AG08396 (cell line): ENCODE results near the gene SLC45A1.
A peak's percentile ranks its signal among the peaks of the same experiment; 100 is the strongest.

Experiments used
- DNase-seq: peaks from one replicate; pipeline ENCODE4 v3.0.0; 2012; ENCODE audit warnings: low spot score, mixed read lengths

The SLC45A1 gene

DNA sequence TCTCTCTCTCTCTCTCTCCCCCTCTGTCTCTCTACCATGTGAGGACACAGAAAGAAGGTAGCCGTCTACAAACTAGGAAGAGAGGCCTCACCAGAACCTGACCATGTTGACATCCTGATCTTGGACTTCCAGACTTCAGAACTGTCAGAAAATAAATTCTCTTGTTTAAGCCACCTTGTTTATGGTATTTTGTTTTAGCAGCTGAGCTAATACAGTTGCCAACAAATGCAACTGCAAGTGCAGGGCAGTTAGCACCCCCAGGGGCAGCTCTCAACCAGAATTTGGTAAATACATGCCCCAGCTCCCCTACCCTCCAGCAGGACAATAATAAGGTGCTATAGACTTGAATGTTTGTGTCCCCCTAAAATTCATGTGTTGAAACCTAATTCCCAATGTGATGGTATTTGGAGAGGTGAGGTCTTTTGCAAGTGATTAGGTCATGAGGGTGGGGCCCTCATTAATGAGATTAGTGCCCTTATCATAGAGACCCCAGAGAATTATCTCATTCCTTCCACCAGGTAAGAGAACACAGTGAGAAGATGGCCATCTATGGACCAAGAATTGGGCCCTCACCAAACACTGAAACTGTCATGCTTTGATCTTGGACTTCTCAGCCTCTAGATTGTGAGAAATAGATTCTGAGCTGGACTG lies 6.7 kb upstream of the SLC45A1 start:
- no peak for DNase-seq

DNA sequence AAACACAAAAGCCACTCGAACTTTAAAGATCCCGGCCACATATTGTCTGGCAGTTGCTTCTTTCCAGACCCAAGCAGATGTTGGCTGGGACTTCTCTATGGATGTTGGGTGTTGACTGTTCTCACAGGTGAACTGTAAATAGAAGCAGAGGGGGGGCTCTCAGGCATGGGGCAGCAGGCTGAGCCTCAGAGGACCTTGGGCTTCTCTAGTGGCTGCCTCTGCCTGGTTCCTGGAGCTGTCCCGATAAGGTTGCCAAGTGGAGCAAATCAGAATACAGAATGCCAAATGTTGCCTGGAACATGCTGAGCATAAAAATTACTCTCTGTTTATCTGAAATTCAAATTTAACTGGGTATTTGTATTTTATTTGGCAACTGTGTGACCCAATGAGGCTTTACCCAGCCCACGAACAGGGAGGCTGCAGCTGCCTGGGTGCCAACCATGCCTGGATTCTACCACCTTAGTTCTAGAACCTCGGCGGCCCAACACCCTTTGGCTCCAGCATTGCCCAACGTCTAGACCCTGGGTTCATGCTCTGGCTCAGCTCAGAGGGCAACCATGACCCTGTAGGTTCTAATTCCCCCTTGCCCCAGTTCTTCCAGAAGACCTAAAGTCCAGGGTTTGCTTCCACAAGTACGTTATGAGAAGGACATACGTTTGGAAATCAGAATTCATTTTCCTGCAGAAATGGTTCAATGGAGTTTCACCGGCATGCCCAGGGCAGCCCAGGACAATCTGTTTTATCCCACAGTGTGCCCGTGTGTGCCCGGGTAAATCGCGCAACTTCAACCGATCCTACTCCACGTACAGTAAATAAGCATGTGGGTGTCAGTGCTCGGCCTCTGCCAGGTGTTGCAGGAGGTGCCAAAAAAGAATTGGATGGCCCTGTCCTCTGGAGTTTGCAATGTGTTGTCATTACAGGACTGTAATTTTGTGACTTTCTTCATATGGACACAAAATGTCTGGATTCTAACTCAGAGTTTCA lies 5.4 kb upstream of the SLC45A1 start:
- DNase-seq, result no peak

DNA sequence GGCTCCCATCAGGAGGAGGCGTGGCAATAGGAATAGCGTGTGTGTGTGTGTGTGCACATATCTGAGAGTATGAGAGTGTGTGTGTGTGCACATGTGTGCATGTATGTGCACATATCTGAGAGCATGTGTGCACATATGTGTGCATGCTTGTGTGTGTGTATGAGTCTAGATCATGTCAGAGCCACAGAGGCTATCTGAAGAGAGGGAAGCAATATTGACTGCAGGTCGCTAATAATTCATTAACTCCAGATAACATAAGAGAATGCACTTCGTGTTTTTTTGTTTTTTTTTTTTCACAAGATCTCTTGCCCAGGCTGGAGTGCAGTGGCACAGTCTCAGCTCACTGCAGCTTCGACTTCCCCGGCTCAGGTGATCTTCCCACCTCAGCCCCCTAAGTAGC lies 4.7 kb upstream of the SLC45A1 start:
- DNase-seq, result no peak

DNA sequence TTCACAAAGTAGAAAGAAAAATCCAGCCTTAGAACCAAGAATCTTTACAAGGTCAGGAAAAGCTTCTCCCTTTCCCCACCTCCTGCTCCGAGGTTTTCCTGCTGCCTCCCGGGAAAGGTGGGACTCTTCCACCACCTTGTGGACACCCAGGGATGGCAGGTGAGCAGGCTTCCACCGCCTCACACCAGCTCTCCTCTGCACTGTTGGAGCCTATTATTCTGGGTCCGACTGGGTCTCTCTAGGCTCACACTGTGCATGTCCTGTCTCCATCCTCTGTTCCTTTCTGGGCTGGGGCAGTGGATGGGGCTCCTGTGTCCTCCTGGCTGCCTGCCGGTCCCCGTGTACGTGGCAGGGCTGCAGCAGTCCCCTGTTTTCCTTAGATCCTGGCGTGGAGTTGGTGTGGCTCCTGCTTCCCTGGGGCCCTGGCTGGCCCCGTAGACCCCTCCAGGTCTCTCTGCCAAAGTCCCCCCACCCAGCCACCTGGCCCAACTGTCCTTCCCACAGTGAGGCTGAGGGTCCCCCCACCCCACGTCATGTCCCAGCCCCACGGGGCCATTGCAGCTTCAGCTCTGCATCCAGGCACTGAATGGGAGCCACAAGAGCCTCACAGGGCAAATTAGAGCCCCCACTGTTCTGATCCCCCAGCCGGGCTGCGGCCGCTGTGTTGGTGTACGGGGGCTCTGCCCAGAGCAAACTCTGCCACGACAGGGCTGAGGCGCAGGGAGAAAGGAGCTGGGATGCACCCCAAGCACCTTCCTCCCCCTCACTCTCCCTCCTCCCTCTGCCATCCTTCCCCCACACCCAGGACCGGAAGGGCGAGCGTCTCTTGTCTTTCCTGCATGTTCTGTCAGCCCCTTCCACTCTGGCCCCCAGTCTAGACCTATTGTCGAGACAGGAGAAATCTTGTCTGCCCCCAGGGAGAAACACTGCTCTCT lies 3.3 kb upstream of the SLC45A1 start:
- peak; percentile 87 for DNase-seq

DNA sequence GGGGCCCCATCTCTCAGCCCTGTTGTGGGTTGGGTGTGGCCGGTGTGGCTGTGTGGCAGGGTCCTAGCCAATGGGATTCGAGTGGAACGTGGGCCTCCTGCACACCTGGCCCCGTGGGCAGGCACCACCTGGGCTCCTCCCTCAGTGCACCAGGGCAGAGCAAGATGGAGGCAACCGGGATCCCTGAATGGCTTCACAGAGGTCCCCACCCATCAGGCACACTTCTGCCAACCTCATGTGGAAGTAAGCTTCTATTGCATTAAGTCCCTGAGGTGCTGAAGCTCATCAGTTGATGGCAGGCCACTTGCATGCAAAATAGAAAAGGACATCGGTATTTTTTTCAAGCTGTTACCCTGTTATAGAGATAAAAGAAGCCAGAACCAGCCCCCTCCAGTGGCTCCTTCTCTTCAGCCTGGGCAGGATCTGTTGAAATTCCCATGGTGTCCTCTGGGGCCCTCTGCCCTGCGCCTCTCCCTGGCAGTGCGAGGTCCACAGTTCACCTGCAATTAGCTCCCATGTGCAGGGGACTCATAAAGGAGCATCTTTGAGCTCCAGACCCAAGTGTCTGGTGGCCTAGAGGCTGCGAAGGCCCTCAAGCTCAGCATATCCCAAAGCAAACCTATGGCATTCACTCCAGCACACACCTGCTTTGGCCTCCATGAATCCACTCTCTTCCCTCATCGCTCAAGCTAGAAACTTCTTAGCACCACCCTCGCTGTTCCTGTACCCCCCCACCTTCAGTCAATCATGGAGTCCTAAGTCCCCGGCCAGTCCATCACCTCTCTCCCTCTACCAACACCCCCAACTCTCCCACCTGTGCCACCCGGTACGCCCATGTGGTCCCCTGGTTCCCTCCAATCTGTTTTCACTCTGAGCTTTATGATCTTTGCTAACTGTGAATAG lies 2.1 kb upstream of the SLC45A1 start:
- no peak for DNase-seq

DNA sequence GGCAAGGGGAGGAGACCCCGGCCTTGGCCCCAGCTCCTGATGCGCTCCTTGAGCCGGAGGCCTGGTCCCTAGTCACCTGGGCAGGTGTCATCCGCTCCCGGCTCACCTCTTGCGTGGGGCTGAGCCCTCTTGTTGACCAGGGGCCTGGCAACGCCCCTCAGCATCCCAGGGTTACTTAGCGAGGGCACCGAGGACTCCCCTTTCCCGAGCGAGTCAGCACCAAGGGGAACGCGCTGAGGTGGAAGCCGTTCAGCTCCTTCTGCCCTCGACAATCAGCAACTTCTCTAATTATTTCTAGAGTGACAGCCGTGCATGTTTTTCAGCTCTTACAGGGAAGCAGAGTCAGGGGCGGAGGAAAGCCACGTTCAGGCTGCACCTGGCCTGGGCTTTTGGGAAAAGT lies 522 bp downstream of the SLC45A1 start:
- no peak for DNase-seq

DNA sequence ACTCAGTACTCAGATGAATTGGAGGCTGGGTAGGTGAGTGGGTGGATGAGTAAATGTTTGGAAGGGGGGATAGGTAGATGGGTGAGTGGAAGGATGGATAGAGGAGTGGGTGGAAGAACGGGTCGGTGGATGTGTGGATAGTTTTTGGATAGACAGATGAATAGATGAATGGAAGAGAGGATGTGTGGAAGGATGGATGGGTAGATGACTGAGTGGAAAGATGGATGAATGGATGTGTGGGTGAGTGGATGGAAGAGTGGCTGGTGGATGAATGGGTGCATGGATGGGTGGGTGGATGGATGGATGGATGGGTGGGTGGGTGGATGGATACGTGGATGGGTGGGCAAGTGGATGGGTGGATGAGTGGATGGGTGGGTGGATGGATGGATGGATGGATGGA lies 3.7 kb downstream of the SLC45A1 start:
- no peak for DNase-seq

DNA sequence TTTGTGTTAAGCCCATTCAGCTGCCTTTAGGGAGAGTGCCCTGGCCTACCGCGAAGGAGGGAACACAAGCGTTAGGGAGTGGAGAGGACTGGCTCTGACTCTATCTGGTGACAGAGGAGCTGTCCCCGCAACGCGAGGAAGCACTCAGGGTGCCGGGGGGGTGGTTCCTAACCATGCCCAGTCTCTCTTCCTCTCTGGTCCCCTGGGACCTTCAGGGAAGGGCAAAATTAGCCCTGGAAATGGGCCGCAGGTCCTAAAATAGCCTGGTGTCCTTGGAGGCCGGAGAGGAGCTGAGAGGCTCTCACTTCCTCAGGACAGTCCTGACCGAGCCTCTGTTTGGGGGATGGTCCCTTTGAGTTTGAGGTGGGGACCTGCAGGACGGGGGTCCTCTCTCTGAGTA lies 5.8 kb downstream of the SLC45A1 start:
- no peak for DNase-seq

DNA sequence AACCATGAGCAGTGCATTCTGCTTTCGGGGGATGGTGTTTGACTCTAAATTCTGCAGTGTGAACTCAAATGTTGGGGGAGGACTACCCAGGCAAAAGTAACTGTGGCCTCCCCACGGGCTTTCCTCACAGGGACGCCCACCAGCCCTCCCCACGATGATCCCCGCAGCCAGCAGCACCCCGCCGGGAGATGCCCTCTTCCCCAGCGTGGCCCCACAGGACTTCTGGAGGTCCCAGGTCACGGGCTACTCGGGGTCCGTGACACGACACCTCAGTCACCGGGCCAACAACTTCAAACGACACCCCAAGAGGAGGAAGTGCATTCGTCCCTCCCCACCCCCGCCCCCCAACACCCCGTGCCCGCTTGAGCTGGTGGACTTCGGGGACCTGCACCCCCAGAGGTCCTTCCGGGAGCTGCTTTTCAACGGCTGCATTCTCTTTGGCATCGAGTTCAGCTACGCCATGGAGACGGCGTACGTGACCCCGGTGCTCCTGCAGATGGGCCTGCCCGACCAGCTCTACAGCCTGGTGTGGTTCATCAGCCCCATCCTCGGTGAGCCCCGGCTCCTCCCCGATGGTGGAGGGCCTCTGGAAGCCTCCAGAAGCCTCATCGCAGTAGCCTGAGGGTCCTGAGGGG lies 6.4 kb downstream of the SLC45A1 start:
- DNase-seq, result no peak

DNA sequence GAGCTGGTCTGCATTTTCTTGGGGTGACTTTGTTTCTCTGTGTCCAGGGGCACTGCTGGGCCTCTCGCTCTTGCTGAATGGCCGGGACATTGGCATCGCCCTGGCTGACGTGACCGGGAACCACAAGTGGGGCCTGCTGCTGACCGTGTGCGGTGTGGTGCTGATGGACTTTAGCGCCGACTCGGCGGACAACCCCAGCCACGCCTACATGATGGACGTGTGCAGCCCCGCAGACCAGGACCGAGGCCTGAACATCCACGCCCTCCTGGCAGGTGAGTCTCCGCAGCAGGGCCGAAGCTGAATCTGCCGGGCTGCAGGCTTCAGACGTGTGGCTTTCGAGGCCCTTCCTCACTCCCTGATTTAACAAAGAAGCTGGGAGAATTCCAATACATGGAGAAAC lies 7.9 kb downstream of the SLC45A1 start:
- DNase-seq, result no peak

DNA sequence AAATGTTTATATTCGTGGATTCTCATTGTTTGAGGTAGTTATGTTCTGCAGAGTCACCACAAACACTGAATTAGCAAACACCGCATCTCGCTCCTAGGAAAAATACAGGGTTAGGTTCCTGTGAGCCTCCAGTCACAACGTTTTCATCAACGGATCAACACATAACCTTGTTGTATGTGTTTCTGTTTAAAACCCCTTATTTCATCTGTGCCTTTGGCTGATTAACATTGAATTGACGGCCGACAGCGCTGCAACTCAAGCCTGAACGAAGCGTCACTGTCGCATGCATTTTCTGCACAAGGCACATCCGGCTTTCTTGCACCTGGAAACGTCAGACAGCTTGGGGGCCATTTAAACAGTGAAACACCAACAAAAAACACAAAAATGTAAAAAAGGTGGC lies 8.4 kb downstream of the SLC45A1 start:
- DNase-seq, result no peak

DNA sequence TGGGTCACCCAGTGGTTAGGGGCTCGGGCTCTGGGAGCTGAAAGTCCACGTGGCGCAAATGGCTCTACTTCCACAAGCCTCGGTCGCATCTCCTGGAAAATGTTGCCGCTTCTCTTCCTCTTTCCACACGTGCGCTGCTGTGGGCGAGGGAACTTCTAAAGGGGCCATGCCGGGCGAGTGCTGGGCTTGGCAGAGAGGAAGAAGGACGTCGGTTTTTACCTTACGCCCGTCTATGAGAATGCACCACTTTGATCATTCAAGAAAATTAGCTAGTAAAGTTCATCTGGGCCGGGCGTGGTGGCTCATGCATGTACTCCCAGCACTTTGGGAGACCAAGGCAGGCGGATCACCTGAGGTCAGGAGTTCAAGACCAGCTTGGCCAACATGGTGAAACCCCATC lies 10.4 kb downstream of the SLC45A1 start:
- no peak for DNase-seq

DNA sequence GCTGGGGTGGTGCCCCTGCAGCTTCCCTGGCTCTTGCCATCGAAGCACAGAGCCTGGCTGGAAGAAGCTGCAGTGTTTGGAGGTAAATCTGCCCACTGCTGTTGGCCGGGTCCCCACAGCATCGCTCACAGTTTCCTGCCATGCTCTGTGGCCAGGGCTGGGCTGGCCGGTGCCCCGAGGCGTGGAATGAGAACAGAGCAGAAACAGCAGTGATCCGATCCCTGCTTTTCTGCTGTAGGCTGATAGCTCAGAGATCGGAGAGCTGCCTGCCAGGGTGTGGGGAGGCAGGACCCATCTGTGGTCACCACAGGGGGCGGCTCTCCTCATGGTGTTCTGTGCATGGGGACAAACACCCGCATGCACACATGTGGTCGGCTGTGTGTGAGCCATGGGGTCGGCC lies 11.5 kb downstream of the SLC45A1 start:
- DNase-seq, result no peak

DNA sequence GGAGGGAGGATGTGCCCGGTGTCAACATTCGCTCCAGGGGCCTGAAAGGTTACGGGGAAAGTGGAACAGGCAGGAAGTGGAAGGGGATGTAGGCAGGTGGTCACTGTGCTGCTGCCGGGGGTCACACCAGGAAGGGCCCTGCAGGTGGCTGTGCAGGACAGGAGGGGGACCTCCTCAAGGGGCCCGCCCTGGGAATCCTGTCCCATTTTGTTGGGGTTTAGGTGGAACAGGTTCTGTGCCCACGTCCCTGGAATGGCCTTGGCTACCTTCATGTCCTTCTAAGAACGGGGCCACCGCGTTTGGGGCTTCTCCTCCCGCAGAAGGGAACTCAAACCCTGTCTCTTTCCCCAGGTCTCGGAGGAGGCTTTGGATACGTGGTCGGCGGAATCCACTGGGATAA lies 11.9 kb downstream of the SLC45A1 start:
- no peak for DNase-seq

DNA sequence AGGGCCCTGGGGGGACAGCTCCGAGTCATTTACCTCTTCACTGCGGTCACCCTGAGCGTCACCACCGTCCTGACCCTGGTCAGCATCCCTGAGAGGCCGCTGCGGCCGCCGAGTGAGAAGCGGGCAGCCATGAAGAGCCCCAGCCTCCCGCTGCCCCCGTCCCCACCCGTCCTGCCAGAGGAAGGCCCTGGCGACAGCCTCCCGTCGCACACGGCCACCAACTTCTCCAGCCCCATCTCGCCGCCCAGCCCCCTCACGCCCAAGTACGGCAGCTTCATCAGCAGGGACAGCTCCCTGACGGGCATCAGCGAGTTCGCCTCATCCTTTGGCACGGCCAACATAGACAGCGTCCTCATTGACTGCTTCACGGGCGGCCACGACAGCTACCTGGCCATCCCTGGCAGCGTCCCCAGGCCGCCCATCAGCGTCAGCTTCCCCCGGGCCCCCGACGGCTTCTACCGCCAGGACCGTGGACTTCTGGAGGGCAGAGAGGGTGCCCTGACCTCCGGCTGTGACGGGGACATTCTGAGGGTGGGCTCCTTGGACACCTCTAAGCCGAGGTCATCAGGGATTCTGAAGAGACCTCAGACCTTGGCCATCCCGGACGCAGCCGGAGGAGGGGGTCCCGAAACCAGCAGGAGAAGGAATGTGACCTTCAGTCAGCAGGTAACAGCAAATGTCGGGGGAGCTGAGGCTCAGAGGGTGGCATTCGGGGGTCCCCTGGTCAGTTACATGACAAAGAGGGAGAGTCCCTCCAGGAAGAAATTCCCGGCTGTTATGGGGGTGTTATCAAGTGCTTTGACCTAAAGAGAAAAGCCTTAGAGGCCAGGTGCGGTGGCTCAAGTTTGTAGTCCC lies 12.6 kb downstream of the SLC45A1 start:
- no peak for DNase-seq

DNA sequence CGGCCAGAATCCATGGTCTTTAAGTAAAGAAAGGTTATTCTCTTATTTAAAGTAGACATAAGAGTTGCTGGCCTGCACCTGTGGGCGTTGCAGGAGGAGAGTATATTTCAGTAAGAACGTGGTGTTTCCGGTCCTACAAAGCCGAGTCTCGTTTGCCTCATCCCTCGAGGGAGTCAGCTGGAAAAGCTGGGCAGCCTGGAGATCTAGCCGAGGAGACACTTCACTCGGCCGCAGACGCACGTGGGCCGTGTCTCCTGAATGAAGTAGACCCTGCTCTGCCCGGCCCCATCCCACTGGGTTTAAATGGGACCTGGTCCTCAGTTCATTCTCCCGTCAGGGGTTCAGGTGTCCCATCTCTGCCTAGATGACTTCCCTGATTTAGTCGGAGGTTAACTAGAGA lies 14.9 kb downstream of the SLC45A1 start:
- DNase-seq, result no peak

DNA sequence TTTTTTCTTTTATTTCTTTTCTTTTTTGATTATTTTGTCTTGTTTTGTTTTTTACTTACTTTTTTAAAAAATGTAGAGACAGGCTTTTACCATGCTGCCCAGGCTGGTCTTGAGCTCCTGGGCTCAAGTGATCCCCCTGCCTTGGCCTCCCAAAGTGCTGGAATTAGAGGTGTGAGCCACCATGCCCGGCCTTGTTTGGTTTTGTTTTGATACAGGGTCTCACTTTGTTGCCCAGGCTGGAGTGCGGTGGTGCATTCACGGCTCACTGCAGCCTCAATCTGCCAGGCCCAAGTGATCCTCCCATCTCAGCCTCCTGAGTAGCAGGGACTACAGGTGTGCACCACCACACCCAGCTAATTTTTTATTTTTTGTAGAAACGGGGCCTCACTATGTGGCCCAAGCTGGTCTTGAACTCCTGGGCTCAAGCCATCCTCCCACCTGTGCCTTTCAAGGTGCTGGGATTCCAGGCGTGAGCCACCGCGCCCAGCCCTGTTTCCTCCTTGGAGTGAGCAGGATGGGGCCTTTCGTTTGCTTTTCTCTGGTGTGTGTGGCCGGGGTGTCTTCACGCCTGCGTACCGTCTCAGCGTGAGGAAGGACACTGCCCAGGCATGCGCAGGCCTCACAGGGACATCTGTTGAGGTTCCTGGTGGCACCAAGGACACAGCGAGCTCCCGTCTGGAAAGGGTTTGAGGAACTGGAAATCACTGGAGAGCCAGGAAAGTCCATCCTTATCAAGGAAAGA lies 15.5 kb downstream of the SLC45A1 start:
- DNase-seq, result no peak

DNA sequence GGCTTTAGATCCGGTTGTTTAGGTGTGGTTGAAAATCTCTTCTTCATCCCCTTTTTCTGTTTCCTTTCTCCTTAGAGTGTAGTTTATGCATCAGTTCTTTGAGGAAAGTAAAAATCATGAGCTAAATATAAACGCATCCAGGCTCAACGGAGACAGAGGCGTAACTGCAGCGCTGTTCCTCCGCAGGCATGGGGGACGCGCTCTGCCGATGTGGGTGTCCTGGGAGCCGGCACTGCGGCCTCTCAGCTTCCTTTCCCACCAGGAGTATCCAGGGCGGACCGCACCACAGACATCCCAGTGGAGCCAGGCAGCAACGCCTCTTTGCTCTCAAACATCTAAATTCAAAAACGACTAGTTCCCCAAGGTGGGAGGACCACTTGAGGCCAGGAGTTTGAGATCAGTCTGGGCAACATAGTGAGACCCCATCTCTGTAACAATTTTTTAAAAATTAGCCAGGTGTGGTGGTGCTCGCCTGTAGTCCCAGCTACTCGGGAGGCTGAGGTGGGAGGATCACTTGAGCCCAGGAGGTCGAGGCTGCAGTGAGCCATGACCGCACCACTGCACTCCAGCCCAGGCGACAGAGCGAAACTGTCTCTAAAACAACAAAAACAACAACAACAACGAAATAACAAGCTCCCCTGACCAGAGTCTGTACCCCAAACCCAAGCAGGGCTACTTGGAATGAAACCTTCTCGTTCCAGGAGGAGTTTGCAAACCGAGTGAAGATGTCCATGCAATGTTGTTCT lies 16.4 kb downstream of the SLC45A1 start:
- DNase-seq, result no peak
